ENCODE measurements around the gene ZBTB1.
"Not testable (repeated sequence)": the region's sequence is repeated elsewhere in the genome, so short reads cannot be mapped to it uniquely, and the experiment has no call there.

The ZBTB1 gene

DNA sequence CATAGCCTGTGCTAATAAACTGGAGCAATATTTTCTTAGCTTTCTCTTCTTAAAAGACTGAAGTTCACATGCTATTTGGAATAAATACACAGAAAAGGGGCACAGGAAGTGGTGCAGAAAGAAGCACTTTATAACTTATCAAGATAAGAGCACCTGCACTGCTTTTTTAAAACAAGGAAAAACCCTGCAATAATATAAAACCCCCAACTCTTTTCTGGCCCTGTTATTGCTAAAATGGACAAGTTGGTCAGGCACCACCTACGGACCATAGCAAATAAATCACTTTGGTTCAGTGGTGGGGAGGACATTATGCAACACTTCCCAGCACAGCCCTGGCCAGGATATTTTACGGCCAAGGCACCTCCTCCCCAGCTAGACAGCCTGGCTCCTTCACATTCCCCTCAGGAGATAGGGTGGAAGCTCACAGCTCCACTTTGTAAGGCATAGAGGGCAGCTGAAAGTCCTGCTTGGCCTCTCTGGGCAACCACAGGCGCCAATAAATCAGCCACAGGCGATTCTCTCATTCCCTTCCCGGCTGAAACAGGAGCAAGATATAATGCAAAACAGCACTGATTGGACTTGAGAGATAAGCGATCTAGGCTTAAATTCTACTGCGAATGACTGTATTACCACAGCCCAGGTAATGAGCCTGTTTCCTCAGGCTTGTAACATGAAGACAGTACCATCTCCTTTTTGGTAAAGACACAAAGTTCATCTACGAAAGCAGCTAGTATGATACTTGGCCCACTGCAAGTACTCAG lies 3.0 kb upstream of the ZBTB1 start:
- DNase-seq: no peak

DNA sequence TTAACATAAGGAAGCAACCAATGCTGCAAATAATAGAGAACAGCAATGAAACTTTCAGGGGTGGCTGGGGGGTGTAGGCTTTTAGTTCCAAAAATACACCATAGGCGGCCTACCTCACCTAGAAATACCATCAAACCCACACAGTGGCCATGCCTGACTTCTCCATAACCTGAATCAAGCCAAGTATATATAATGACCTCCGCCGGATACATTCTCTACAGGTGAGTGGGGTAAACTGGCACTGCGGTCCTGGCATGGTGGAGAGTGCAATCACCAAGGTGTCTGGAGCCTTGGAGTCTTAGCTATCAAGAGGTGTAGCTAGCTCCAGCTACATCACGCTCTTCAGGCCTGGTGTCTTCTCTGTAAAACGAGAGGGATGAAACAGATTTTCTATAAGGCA lies 2.1 kb upstream of the ZBTB1 start:
- DNase-seq: no peak

DNA sequence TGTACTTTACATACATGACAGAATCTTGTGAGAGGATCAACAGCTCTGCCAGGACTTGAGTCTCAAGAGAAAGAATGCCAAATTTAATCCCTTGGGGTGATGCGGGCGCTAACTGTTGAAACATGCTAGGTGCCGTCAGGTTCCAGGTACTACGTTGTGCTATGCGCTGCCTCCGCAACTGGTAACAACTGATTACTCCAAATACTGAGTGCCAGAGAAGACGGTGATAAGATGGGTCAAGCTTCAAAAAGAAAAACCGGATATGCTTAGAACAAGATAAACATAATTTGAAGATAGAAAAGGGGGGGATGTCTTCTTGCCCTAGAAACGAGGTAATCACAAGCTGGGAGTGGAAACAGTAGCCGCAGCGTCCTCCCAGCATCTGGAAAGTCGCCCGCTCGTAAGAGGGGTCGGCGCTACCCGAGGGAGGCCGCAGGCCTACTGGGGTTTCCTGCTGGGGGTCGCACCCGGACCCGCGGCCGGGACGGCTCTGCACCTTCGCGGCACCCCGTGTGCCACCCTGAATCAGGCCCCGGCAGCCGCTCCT lies 1.6 kb upstream of the ZBTB1 start:
- peak; percentile 25 for DNase-seq

DNA sequence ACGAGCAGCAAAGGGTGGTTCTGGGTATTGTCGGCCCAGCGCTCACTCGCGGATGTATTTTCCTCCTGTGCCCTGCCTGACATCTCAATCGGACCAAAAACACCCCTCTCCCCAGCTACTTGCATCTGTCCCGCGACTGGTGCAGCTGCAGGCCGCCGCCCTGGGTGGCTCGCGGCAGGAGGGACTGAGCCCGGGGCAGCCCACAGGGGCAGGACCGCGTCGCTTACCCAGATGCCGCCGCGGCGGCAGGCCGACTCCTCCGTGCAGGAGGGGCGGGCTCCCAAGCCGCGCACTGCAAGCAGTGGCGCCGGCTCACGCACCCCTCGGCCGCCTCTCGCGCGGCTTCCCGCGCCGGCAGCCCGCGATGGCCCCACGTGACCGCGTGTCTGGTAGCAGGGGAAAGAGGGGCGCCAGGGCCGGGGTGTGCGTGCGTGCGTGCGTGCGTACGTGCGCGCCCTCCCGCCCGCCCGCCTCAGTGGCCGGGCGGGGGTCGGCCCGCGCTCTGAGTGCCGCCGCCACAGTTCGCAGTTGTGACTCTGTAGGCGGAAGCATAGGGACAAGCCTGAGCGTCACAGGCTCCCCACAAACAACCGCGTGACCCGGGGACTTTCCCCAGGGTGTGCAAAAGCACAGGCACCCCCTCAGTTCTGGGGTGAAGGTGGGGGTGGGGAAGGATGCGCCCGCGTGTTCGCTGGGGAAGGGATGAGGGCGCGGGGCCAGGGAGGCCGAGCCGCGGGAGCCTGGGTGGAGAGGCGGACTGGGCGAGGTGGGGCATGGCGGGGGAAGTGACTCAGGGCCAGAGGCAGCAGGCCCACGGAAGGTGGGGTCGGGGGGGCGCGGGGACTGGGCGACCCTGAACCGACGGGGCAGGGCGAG lies 898 bp upstream of the ZBTB1 start, which contains the start of gene ZBTB25:
ZBTB25 (minus strand) TSS at position 405 of the 876 bp plus-strand sequence. CDS start 13,305 bp downstream, outside the sequence.
- peak; percentile 92 for DNase-seq

DNA sequence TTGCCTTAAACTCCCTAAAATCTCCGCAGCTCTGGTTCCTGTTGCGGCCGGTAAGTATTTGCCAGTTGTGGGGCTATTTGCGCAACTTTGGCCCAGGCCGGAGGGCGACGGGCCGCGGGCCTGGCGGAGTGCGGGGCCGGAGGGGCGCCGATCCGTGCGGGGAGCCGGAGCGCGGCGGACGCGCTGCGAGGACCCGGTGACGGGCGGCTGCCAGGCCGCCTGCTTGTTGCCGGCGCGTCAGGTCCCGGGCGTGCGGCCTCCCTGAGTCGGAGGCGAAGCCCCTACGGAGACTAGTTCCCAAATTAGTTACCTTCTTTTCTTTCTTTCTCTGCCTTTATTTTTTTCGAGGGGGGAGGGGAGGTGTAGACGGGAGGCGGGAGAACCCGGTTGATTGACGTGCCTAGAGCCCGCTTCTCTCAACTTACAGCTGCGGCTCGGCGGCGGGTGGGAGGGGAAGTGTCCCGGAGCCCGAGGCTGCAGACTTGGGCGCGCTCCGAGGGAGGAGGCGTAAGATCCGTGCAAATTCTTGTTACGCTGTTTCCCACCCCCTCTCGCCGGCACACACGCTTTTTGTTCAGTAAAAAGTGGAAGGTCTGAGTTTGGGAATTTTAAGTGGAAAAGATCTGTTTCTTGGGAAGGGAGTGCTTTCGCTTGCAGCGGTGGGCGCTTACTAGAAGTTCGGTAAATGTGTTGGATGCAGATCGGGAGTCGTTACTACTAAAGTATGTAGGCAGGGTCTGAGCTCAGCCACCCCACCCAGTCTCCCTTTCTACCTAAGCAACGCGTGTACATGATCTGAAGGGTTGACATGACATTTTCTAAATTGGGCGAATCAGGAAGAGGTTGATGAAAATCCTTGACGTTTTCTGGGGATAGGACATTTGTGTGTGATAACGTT lies 576 bp downstream of the ZBTB1 start:
- peak; percentile 77 for DNase-seq

DNA sequence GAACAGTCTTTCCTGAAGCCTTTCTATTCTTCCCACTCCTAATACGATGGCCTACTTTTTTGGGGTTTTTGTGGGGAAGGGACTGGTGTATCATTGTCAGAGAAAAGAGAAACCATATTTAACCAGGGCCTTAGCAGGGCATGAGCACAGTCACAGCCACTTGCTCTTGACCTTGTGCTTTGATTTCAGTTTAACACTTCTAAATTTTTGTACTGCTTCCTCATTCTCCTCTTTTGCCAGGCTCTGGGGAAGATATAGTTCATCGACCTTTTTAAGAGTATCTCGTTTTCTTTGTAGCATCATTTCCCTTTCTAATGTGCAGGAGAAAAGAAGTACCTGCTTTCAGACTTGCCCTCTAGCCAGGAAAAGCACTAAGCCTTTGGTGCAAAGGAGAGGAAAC lies 2.2 kb downstream of the ZBTB1 start:
- no peak for DNase-seq

DNA sequence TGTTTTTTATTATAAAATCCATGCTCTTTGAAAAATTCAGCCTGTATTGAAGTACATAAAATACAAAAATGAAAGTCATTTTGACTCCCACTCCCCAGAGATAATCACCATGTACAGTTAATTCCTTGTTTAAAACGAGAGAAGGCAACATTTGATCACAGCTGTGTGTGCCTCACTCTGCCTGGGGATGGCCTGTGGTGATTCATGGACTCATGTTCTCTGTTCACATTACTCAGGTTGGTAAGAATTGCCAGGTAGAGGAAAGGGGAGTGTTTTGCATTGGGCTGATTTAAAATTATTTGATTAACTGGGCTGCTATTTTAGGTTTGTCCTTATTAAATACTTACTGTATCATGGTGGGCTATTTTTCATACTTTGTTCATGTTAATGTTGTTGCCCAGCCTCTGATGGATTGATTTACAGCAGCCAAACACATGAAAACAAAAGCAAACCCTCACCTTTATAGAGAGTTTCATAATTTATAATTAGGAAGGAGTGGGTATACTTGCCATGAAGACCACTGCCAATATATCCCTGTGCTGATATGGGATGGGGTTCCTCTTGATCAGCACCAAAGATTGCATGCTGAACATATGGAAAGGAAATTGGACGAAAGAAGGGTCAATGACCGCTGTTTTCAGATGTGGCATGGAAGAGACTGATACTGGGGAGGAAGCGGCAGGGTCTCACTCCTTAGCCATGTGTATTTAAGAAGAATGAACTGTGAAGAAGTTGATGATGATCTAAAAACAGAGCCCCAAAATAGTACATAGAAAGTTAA lies 3.0 kb downstream of the ZBTB1 start:
- DNase-seq: peak; percentile 11

DNA sequence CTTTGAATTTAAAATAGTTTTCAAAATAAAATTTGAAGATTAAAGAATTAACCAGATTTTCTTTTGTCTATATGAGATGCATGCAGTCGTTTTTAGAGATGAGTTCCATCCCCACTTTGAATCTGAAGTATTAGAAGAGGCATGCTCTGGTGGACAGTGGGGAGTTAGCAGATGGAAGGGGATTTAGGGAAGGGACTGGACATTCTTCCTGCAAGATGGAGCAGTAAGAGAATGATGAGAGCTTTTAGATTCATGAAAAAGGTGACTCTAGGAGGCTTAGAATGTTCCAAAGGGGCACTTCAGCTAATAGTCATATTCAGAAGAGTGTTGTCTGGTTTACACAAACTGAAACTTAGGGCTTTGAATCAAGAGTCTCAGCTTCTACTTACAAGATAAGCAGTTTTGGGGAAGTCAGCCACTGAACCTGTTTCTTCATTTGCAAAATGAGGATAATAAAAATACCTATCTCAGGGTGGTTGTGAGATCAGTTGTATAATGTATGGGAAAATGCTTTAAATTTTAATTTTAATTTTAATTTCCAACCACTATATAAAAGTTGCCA lies 3.7 kb downstream of the ZBTB1 start:
- DNase-seq: no peak

DNA sequence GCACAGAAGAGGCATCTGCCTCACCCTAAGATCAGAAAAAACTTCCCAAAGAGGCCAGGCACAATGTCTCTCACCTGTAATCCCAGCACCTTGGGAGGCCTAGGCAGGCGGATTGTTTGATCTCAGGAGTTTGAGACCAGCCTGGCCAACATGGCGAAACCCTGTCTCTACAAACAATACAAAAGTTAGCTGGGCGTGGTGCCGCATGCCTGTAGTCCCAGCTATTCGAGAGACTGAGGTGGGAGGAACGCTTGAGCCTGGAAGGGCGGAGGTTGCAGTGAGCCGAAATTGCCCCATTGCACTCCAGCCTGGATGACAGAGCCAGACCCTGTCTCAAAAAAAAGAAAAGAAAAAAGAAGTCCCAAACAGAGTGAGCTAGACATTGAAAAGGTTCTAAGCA lies 4.5 kb downstream of the ZBTB1 start:
- DNase-seq: no peak

DNA sequence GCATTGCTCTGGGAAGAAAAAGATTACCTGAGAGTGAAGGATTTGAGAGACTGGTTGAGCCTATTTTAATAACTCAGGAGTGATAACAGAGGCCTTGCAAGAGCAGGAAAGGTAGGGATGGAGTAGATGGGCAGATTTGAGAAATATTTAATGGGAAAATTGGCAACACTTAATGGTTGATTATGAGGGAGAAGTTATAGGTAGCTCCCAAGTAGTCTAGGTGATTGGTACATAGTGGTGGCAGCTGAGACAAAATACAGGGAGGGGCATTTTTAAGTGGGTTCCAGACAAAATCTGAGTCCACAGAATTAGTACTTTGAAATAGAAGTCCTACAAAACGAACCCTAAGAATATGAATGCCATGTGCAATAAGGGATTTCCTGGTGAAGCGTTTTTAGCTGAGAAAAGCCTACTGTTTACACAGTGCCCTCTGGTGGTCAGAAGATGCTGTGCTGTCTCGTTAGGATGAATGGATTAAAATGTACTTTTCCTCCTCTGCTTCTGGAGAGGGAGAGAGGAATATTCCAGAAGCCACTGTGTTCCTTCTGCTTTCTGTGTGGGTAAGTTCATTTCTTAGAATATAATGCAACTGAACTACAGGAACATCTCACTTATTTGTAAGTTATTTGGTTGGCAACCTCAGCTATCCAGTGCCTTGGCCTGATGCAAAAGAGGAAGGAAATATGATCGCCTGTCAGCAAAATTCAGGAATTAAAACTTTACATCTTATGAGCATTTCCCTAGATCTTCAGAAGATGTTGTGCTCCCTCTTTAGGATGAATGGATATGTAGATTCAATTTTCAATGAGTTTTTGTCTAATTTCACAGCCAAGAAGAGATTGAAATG lies 6.5 kb downstream of the ZBTB1 start:
- DNase-seq: peak; percentile 58

DNA sequence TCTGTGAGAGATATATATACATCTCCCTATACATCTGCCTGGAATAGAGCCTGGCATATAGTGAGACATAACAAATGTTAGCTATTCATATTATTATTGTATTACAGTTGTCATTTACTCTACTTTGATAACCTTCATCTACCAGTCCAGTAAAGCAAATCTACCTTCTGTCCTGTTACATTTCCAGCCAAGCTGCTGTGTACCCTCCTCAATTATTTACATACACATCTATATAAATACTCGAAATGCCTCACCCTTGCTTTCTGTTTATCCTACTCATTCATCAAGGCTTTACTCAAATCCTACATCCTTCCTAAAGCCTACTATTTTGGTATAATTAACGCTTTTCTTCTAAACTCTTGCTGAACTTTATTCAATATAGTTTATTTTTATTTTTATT lies 8.7 kb downstream of the ZBTB1 start:
- DNase-seq: no peak

DNA sequence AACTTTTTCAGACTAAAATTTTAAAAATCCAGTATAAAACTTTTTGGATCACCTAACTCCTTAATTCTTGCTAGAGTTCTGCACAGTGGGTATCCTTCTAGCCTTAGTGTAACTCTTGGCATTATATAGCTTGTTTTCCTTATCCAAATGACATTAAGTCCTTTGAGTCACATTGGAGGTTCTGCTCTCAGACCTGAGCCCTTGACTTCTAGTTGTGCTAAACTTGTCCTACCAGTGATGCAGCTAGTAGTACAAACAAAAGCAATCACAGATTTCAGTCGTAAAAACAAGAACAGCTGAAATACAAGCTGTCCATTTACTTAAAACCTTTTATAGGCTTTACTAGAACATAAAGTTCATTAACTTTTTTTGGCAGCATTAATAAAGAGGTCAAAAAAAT lies 10.5 kb downstream of the ZBTB1 start:
- no peak for DNase-seq

DNA sequence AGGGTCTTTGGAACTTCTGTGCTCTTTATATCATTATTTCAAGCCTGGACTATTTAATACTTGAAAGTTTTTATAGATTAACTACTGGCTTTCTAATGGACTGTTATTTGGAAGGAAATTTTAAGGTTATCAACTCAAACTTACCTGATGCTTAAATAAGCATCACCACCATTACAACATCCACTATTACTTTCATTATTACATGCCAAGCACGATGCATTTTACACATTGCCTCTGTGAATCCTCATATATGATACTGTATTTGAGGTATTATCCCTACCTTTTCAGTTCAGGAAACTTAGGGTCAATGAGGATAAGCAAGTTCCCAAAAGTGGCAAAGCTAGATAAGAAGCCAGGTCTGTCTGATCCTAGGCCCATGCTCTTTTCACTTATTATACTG lies 12.4 kb downstream of the ZBTB1 start:
- no peak for DNase-seq

DNA sequence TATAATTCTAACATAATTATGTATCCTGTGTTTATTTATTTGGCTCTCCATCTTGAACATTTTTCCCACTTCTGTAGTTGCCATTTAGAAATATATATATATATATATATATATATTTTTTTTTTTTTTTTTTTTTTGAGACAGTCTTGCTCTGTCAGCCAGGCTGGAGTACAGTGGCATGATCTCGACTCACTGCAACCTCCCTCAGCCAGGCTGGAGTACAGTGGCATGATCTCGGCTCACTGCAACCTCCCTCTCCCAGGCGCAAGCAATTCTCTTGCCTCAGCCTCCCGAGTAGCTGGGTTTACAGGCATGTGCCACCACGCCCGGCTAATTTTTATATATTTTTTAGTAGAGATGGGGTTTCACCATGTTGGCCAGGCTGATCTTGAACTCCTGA lies 13.1 kb downstream of the ZBTB1 start:
- DNase-seq: not testable (repeated sequence)

DNA sequence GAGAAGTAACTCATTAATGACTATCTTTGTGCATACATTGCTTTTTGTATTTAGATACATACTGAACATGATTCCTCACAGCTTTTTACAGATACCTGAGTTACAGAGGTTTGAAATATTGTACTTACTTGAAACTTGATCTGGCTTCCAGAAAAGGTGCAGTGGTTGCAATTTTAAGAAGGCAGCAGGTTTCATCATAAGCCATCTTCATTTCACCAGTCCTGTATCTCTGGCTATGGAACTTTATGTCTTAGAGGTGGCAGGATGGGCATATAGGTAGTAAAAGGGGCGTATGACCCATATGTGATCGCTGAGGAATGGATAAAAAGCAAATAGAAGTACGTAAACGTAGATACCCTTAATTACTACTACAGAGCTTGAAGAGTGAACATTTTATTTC lies 13.7 kb downstream of the ZBTB1 start:
- DNase-seq: no peak

DNA sequence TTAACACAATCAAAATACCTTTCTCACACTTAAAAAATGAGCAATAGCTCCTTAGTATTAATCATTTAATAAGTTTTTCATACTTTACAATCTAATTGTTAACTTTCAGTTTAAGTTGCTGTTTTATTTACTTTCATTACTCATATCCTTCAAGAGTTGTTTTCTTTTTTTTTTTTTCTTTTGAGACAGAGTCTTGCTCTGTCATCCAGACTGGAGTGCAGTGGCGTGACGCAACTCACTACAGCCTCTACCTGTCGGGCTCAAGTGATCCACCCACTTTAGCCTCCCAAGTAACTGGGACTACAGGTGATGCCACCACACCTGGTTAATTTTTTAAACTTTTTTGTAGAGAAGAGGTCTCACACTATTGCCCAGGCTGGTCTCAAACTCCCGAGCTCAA lies 16.1 kb downstream of the ZBTB1 start:
- no peak for DNase-seq

DNA sequence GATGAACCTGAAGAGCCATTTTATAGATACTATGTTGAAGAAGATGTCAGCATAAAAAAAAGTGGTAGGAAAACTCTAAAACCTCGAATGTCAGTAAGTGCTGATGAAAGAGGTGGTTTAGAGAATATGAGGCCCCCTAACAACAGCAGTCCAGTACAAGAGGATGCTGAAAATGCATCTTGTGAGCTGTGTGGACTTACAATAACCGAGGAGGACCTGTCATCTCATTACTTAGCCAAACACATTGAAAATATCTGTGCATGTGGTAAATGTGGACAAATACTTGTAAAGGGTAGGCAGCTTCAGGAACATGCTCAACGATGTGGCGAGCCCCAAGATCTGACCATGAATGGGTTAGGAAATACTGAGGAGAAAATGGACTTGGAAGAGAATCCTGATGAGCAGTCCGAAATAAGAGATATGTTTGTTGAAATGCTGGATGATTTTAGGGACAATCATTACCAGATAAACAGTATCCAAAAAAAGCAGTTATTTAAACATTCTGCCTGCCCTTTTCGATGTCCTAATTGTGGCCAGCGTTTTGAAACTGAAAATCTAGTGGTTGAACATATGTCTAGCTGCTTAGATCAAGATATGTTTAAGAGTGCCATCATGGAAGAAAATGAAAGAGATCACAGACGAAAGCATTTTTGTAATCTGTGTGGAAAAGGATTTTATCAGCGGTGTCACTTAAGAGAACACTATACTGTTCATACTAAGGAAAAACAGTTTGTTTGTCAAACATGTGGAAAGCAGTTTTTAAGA lies 18.2 kb downstream of the ZBTB1 start:
- no peak for DNase-seq

DNA sequence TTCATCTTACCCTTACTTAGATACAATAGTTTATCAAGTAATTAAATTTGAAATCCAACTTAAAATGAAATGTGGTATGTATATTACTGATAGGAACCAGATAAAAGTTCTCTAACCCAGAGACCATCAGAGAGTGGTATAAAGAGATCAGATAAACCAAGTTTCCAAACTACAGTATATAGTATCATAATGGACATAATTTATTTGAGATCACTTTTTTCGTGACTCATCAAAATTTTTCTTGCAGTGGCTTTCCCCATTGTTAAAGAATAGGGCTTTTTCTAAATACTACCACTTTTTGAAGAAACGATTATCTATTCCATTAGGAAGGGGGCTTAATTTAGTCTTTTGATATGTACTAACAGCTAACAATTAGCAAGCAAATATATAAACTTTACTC lies 20.8 kb downstream of the ZBTB1 start:
- DNase-seq: no peak

DNA sequence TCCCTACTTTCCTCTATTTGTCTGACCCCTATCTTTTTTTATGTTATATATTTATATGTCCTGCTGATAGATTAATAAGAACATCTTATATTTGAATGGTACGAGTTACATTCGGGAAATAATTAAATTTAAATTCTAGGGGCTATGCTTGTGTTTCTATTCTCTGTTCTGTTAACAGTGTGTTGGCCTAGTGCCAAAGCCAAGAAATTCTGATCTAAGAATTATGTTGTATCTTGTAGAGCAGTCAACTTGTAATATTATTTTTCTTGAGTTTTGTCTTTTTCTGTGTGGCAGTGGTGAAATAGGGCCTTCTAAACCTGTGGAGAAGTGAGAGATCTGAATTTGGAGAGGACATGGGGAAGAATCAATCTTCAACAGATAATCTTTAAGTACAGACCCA lies 27.0 kb downstream of the ZBTB1 start:
- no peak for DNase-seq

Measured in activated T-cell treated with anti-CD3 and anti-CD28 coated beads for 4 hours (primary cell).